ENCODE results near the gene OIT3.
"Not testable (repeated sequence)": the region's sequence is repeated elsewhere in the genome, so short reads cannot be mapped to it uniquely, and the experiment has no call there.

DNA sequence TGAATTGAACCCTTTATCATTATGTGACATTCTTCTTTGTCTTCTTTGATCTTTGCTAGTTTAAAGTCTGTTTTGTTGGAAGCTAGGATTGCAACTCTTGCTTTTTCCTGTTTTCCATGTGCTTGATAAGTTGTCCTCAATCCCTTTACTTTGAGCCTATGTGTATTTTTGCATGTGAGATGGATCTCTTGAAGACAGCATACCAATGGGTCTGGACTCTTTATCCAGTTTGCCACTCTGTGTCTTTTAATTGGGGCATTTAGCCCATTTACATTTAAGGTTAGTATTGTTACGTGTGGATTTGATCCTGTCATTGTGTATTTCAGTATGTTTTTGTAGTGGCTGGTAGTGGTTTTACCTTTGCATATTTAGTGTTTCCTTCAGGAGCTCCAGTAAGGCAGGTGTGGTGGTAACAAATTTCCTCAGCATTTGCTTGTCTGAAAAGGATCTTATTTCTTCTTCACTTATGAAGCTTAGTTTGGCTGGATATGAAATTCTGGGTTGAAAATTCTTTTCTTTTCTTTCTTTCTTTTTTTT, 27.7 kb downstream of the OIT3 start:
- not testable (repeated sequence) for TF ChIP-seq CTCF, POLR2A, POLR2AphosphoS5, EP300 (IDR thresholded peaks at IDR 0.05)
